Stimulated activated CD4-positive, alpha-beta T cell treated with anti-CD3 and anti-CD28 coated beads, Interleukin-12 subunit alpha, Interleukin-12 subunit beta, amount 100 ng/mL, for 4 hours (primary cell): ENCODE data around the gene LMNTD2.

Experiments
- DNase-seq: peaks from one replicate; pipeline ENCODE4 v3.0.0-alpha.2; 2020

LMNTD2 gene

GRCh38 chr11:560305-561147 is at the start of gene LMNTD2, which contains the start of gene RASSF7:
Gene LMNTD2 (minus strand): TSS chr11:560738. CDS start chr11:560716, 22 bp downstream.
Gene RASSF7 (plus strand): TSS chr11:560970. CDS start chr11:561769, 799 bp downstream.
- peak; percentile 97 for DNase-seq

GRCh38 chr11:609341-609811 is 48.8 kb upstream of the LMNTD2 start:
- DNase-seq = no peak

DNA sequence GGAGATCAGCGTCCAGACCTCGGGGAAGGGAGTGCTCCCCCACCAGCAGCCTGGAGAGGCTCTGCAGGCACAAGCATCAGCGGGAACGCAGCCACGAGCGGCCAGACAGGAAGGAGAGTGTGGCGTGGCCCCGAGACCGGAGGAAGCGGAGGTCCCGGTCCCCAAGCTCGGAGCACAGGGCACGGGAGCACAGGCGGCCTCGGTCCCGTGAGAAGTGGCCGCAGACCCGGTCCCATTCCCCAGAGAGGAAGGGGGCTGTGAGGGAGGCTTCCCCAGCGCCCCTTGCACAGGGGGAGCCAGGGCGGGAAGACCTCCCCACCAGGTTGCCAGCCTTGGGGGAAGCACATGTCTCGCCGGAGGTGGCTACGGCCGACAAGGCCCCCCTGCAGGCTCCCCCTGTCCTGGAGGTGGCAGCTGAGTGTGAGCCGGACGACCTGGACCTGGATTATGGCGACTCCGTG is 48.3 kb upstream of the LMNTD2 start:
- DNase-seq = no peak

- no peak for DNase-seq
Observed at GRCh38 chr11:607971-608659, 47.6 kb upstream of the LMNTD2 start.

- no peak for DNase-seq
Observed at GRCh38 chr11:607020-607780, 46.7 kb upstream of the LMNTD2 start.

- DNase-seq = no peak
Observed at GRCh38 chr11:606245-606644, 45.7 kb upstream of the LMNTD2 start.

DNA sequence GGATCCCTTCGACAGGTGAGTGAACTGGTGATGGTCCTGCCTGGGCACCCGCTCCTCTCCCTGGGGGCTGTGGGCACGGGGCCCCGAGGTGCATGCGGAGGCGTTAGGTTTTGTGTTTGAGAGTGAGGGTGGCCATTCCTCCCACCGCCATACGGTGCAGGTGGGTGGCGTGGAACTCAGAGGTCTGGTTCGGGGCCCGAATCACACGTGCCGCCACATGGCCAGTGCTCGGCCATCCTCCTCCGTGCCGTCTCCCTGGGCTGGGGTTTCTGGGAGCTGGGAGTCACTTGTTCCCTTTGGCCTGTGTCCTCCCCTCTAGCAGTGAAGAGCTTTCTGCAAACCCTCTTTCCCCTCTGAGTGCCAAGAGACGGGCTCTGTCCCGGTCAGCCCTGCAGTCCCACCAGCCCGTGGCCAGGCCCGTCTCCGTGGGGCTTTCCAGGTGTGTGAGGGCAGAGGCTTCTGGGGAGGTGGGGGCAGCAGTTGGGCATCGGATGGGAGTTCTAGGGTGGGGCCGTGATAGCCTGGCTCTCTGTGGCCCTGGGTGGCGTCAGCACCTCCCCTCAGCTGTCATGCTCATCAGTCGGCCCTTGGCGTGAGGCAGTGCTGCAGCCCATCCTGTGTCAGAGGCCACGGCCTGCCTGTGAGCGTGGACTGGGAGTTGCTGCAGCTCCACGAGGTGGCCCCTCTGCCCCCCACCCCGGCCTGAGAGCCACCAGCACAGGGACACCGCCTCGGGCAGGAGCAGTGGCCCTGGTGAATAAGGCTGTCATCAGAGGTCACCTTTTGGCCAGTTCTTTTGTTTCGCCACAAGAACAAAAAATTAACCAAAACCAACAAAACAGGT is 45.0 kb upstream of the LMNTD2 start:
- no peak for DNase-seq

GRCh38 chr11:603154-603553 is 42.6 kb upstream of the LMNTD2 start:
- DNase-seq = no peak

DNA sequence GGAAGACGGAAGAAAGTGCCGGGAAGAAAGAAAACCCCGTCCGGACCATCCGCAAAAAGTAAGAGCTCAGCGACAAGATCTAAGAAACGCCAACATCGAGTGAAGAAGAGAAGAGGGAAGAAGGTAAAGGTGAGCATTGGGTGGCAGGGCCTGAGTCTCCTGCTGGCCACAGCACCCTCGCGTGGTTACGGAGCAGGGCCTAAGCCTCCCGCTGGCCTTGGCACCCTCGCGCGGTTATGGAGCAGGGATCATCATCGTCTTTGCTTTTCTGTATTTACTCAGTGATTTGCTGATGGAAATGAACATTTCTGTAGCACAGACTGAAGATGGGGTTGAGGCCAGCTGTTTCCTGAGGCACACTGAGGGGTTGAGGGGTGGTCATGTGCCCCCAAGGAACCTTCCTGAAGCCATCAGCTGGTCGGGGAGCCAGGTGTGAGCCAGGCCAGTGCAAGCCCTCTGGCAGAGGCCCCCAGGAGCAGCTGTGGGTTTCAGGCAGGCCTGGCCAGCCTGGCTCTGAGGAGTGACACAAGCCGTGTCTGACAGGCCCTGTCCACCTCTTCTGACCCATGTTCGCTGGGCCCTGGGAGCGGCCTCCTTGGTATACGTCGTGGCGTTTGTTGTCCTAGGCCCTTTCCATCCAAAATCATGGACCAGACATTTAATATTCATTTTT is 41.2 kb upstream of the LMNTD2 start:
- no peak for DNase-seq

- no peak for DNase-seq
Observed at GRCh38 chr11:598005-598680, 37.6 kb upstream of the LMNTD2 start.

GRCh38 chr11:597166-597725 is 36.7 kb upstream of the LMNTD2 start:
- DNase-seq = no peak

- no peak for DNase-seq
Observed at GRCh38 chr11:596374-596773, 35.8 kb upstream of the LMNTD2 start.

DNA sequence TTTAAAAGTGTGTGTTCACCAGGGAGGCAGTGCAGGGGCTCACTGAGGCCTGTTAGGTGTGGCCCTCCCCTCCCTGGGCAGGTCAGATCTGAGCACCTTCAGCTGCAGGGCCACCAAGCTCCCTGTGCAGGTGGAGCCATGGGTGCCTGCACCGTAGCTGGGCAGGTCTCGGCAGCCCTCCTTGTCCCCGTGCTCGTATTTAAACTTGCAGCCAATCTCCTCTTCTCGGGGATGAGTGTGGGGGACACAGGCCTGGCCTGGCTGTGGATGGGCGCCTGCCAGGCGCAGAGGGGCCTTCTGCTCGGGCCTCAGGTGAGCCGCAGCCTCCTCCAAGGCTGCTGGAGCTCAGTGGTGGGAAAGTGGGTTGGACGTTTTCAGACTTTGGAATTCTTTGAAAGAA is 34.9 kb upstream of the LMNTD2 start:
- DNase-seq = no peak

DNA sequence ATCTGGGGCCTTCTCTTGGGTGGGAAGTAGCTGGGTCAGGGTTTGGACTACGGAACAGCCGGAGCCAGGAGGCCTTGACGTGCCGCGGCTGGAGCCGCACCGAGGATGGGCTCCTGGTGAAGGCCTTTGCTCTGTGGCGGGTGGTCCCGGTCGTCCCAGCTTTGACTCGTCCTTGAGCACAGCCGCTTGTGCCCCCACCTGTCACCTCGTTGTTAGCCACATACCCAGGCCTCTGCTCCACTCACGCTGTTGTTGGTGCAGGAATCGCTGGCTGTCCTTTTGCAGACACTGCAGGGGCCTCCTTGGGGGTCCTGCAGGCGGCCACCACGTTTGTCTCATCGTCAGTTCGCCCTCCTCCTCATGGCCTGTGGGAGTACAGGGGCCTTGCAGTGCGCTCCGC is 32.8 kb upstream of the LMNTD2 start:
- DNase-seq = no peak

DNA sequence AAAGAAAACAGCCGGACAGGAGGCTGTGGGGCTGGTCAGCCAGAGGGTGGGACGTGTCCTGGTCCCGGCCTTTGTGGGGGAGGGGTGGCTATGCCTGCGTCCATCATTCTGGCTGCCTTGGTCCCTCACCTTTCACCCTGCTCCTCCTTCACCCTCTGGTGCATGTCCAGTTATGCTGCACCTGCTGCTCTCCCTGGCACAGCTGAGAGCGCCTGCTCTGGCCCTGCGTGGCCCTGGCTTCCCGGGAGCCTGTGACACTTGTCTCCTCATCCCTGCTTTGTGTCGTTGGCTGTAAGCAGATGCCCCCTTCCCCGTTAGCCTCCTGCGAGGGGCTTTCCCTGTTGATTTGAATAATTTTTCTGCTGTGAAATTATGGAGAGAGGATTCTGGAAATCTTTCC is 32.4 kb upstream of the LMNTD2 start:
- DNase-seq = no peak

GRCh38 chr11:592501-592900 is 32.0 kb upstream of the LMNTD2 start:
- DNase-seq = no peak

GRCh38 chr11:590997-591396 is 30.5 kb upstream of the LMNTD2 start:
- DNase-seq = no peak

DNA sequence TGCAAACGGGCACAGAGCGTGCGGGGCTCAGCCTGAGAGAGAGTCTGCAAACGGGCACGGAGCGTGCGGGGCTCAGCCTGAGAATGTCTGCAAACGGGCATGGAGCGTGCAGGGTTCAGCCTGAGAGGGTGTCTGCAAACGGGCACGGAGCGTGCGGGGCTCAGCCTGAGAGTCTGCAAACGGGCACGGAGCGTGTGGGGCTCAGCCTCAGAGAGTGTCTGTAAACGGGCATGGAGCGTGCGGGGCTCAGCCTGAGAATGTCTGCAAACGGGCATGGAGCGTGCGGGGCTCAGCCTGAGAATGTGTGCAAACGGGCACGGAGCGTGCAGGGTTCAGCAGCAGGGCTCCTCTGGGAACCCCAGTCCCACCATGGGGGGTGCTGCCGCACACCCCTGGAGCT is 29.3 kb upstream of the LMNTD2 start:
- DNase-seq = no peak

DNA sequence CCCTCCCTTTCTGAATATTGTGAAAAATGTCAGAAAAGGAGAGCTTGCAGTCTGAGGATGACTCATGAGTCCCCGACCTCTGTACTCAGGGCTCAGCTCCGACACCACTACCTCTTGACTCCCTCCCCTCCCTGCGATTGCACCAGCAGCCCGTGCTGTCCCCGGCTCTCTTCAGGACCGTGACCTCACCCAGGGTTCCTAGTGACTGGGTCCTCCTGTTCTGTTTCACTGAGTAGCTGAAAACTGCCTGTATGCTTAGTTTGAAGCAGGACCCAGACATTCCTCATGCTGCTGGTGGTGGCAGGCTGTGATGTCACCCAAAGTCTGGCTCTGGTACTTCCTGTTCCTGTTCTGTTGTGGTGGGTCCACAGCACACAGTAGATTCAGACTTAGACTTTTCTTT is 27.4 kb upstream of the LMNTD2 start:
- DNase-seq = peak; percentile 51

GRCh38 chr11:587546-587945 is 27.0 kb upstream of the LMNTD2 start:
- no peak for DNase-seq
